PC-3 (cell line): ENCODE measurements around the gene UBE2QL1. TPM values are rescaled to one million over a fixed set of nuclear protein-coding genes. Genes with fewer than 3 reads are reported as not detected.

ENCODE experiments used
- ATAC-seq: fragments of 200-7000 bp; cut with Tn5 transposase; 2 replicates; pipeline ENCODE4 v1.9.1; 2020; ENCODE audit warnings: mild to moderate bottlenecking, moderate library complexity
- BruUV-seq: library from RNA; stranded (reverse); fragments of 400-500 nt; replicated peaks from 2 replicates; lab custom pipeline; 2021; lab: Mats Ljungman, UMichigan
- CTCF ChIA-PET: fragments of 300-600 bp; sonication (Branson Sonifier 250); formaldehyde crosslinking; loops from one replicate; lab custom pipeline; 2022; ENCODE audit warnings: antibody characterized with exemption; lab: Charles Lee
- POLR2A ChIA-PET: fragments of 300-600 bp; sonication (Branson Sonifier 250); formaldehyde crosslinking; loops from one replicate; lab custom pipeline; 2022; ENCODE audit warnings: antibody characterized with exemption; ENCODE audit not compliant: unreplicated experiment; lab: Charles Lee
- DNase-seq: peaks from one replicate; pipeline ENCODE4 v3.0.0-alpha.2; 2015
- H2AFZ ChIP-seq: fragments of 300-600 bp; sonication (generic); 2 replicates; pipeline ENCODE4 v1.6.0; 2016; ENCODE audit warnings: antibody characterized with exemption, low read length
- H3F3A ChIP-seq: fragments of 300-600 bp; sonication (generic); one replicate; pipeline ENCODE4 v1.6.0; 2017; ENCODE audit warnings: antibody characterized with exemption, low read length, control low read depth, mild to moderate bottlenecking; ENCODE audit not compliant: unreplicated experiment
- H3K27ac ChIP-seq: fragments of 300-600 bp; sonication (generic); 2 replicates; pipeline ENCODE4 v1.5.1; 2016; ENCODE audit warnings: mild to moderate bottlenecking, low read length
- H3K27me3 ChIP-seq: fragments of 300-600 bp; sonication (generic); 2 replicates; pipeline ENCODE4 v1.6.1; 2016; ENCODE audit warnings: low read length, mixed read lengths
- H3K36me3 ChIP-seq: fragments of 300-600 bp; sonication (generic); 2 replicates; pipeline ENCODE4 v1.6.1; 2016; ENCODE audit warnings: low read depth, mixed run types, low read length, mixed read lengths
- H3K4me1 ChIP-seq: fragments of 300-600 bp; sonication (generic); 2 replicates; pipeline ENCODE4 v1.5.1; 2016; ENCODE audit warnings: low read length; ENCODE audit not compliant: insufficient read depth
- H3K4me2 ChIP-seq: fragments of 300-600 bp; sonication (generic); 2 replicates; pipeline ENCODE4 v1.6.0; 2016; ENCODE audit warnings: low read length
- H3K4me3 ChIP-seq: fragments of 300-600 bp; sonication (generic); 2 replicates; pipeline ENCODE4 v1.5.1; 2016; ENCODE audit warnings: mild to moderate bottlenecking, low read length, mixed read lengths
- H3K79me2 ChIP-seq: fragments of 300-600 bp; sonication (generic); 2 replicates; pipeline ENCODE4 v1.6.1; 2017; ENCODE audit warnings: low read length, mixed read lengths
- H3K9ac ChIP-seq: fragments of 300-600 bp; sonication (generic); 2 replicates; pipeline ENCODE4 v1.6.0; 2016; ENCODE audit warnings: mild to moderate bottlenecking, low read length
- H3K9me2 ChIP-seq: fragments of 300-600 bp; sonication (generic); replicated peaks from 2 replicates; pipeline ENCODE4 v1.6.1; 2016; ENCODE audit warnings: mixed run types, low read length, mixed read lengths
- H3K9me3 ChIP-seq: fragments of 300-600 bp; sonication (generic); 2 replicates; pipeline ENCODE4 v1.6.1; 2016; ENCODE audit warnings: low read length, mixed read lengths
- H4K20me1 ChIP-seq: fragments of 300-600 bp; sonication (generic); 2 replicates; pipeline ENCODE4 v1.6.1; 2016; ENCODE audit warnings: low read length, mixed read lengths
- CTCF ChIP-seq: fragments of 300-600 bp; sonication (generic); conservative IDR thresholded peaks from 2 replicates; pipeline ENCODE4 v1.5.1; 2017; ENCODE audit warnings: antibody characterized with exemption, low read depth, mild to moderate bottlenecking, low read length
- EZH2 ChIP-seq: fragments of 300-600 bp; sonication (generic); IDR thresholded peaks from one replicate; pipeline ENCODE4 v1.6.1; 2017; ENCODE audit warnings: antibody characterized with exemption, mild to moderate bottlenecking, low read length; ENCODE audit not compliant: unreplicated experiment
- EZH2phosphoT487 ChIP-seq: fragments of 300-600 bp; sonication (generic); IDR thresholded peaks from 2 replicates; pipeline ENCODE4 v1.6.1; 2018; ENCODE audit warnings: mild to moderate bottlenecking, antibody characterized with exemption, low read length, borderline replicate concordance
- intact Hi-C: fragments of 100-400 bp; cut with micrococcal nuclease; formaldehyde crosslinking; loops from 2 replicates; pipeline ENCODE4 v1.9.0; 2023
- total RNA-seq: library from RNA; depleted of rRNA; stranded (reverse); fragments of >200 nt; gene quantifications from 2 replicates; pipeline ENCODE4 v1.2.3, GENCODE V29; 2014

Gene UBE2QL1
- total RNA-seq, 1 experiment from 2014 or later: 8.8 TPM

GRCh38 chr5:6446042-6446441 lies 2.6 kb upstream of the UBE2QL1 start:
- H4K20me1 ChIP-seq: no peaks in the 10 kb centered on the region
- TF ChIP-seq CTCF: no peak
- TF ChIP-seq EZH2: no peak
- no peak for TF ChIP-seq EZH2phosphoT487
- H3F3A ChIP-seq: no peaks in the 10 kb centered on the region
- H3K4me3 ChIP-seq: no peak overlapping the region
- intact Hi-C loops: no loop called here
- H3K9me3 ChIP-seq: 0 out of 2 replicates have a peak, but pooled peaks cover 3% of the 10 kb centered on the region
- peaks cover 20% of the 10 kb centered on the region for H3K27me3 ChIP-seq
- ATAC-seq (no peak), DNase-seq (no peak)
- ChIA-PET POLR2A (no interaction called here), CTCF (no interaction called here)
- no TSS peak for BruUV-seq
- no peak overlapping the region for H3K27ac ChIP-seq
- H3K36me3 ChIP-seq: no peaks in the 10 kb centered on the region
- peaks cover 22% of the 10 kb centered on the region for H3K79me2 ChIP-seq
- no peaks in the 10 kb centered on the region for H3K9me2 ChIP-seq
- no peak overlapping the region for H2AFZ ChIP-seq
- H3K4me1 ChIP-seq: 0 out of 2 replicates have a peak, but pooled peaks cover 10% of the 10 kb centered on the region
- no peak overlapping the region for H3K9ac ChIP-seq
- no peak overlapping the region for H3K4me2 ChIP-seq

- no peaks in the 10 kb centered on the region for H4K20me1 ChIP-seq
- H3K27ac ChIP-seq: no peak overlapping the region
- ATAC-seq (no peak), DNase-seq (no peak)
- no TSS peak for BruUV-seq
- no peaks in the 10 kb centered on the region for H3K36me3 ChIP-seq
- H2AFZ ChIP-seq: no peak overlapping the region
- POLR2A ChIA-PET: no interaction called here
- CTCF ChIA-PET: no interaction called here
- H3K27me3 ChIP-seq: peaks cover 27% of the 10 kb centered on the region
- H3K9ac ChIP-seq: no peak overlapping the region
- TF ChIP-seq CTCF (no peak), EZH2phosphoT487 (no peak), EZH2 (no peak)
- H3K79me2 ChIP-seq: peaks cover 29% of the 10 kb centered on the region
- no peaks in the 10 kb centered on the region for H3K9me2 ChIP-seq
- H3K4me2 ChIP-seq: no peak overlapping the region
- 0 out of 2 replicates have a peak, but pooled peaks cover 17% of the 10 kb centered on the region for H3K4me1 ChIP-seq
- intact Hi-C loops: no loop called here
- H3K9me3 ChIP-seq: 0 out of 2 replicates have a peak, but pooled peaks cover 3% of the 10 kb centered on the region
- no peak overlapping the region for H3K4me3 ChIP-seq
- no peaks in the 10 kb centered on the region for H3F3A ChIP-seq
Measured at GRCh38 chr5:6446626-6447309, 1.9 kb upstream of the UBE2QL1 start.
